K562 (cell line): ENCODE results near the gene DPEP2NB. TPM values are rescaled to one million over a fixed set of nuclear protein-coding genes. Genes with fewer than 3 reads are reported as not detected.

Experiments used
- AFF1 ChIP-seq, 2 experiments: fragments of 450-650 bp; IDR thresholded peaks; 2 replicates each; pipeline ENCODE4 v1.6.1; 2018; ENCODE audit warnings: mild to moderate bottlenecking in 2 of 2, low read depth in 1 of 2; ENCODE audit not compliant: partially characterized antibody in 2 of 2
- ATF3 ChIP-seq, 2 experiments: fragments of 450-650 bp in 1 of 2; sonication (generic) in 1 of 2; formaldehyde crosslinking in 1 of 2; IDR thresholded peaks in 1 of 2; conservative IDR thresholded peaks in 1 of 2; 2 replicates each; pipeline versions ENCODE4 v1.6.1 to v1.8.1; 2016 to 2023; ENCODE audit warnings: mild to moderate bottlenecking in 2 of 2, moderate library complexity in 2 of 2, inconsistent platforms in 1 of 2, missing genetic modification reagents in 1 of 2
- CBFB ChIP-seq: sonication (generic); formaldehyde crosslinking; IDR thresholded peaks from 2 replicates; pipeline ENCODE4 v1.4.0; 2020; ENCODE audit warnings: mild to moderate bottlenecking, missing genetic modification reagents
- CC2D1A ChIP-seq: fragments of 450-650 bp; IDR thresholded peaks from 2 replicates; pipeline ENCODE4 v1.6.1; 2017; ENCODE audit warnings: mild to moderate bottlenecking
- CEBPG ChIP-seq, 3 experiments: fragments of 200-800 bp in 1 of 3; sonication (Bioruptor generic) in 1 of 3; sonication (generic) in 1 of 3; formaldehyde crosslinking in 1 of 3; IDR thresholded peaks in 2 of 3; conservative IDR thresholded peaks in 1 of 3; 2 replicates each; pipeline versions ENCODE4 v1.6.1 to v1.8.0; 2016 to 2022; ENCODE audit warnings: missing compliant biosample characterization in 2 of 3, missing genetic modification characterization in 2 of 3, mild to moderate bottlenecking in 1 of 3, missing genetic modification reagents in 1 of 3
- ETS1 ChIP-seq: conservative IDR thresholded peaks from 2 replicates; pipeline ENCODE4 v1.6.1; 2011; ENCODE audit warnings: low read depth, mild to moderate bottlenecking, low read length; ENCODE audit not compliant: control insufficient read depth
- FUS ChIP-seq: fragments of 200-400 bp; formaldehyde crosslinking; optimal IDR thresholded peaks from 2 replicates; pipeline ENCODE3; 2017; ENCODE audit warnings: low read depth, low read length
- HES1 ChIP-seq: fragments of 450-650 bp; IDR thresholded peaks from 2 replicates; pipeline ENCODE4 v1.6.1; 2016; ENCODE audit warnings: low read depth, mild to moderate bottlenecking, moderate library complexity
- HMGXB4 ChIP-seq: sonication (generic); formaldehyde crosslinking; IDR thresholded peaks from 2 replicates; pipeline ENCODE4 v1.8.1; 2023; ENCODE audit warnings: mild to moderate bottlenecking, missing genetic modification reagents
- POLR2G ChIP-seq: fragments of 200-400 bp; formaldehyde crosslinking; IDR thresholded peaks from 2 replicates; pipeline ENCODE4 v1.6.1; 2017; ENCODE audit warnings: low read depth, mild to moderate bottlenecking, antibody characterized with exemption, low read length, moderate library complexity
- RHOXF2B ChIP-seq: fragments of 250-450 bp; sonication (Bioruptor Pico); conservative IDR thresholded peaks from 2 replicates; pipeline ENCODE4 v1.5.1; 2021
- TFAP4 ChIP-seq: sonication (generic); formaldehyde crosslinking; IDR thresholded peaks from 2 replicates; pipeline ENCODE4 v1.8.0; 2022; ENCODE audit warnings: missing genetic modification reagents, mild to moderate bottlenecking, moderate library complexity, borderline replicate concordance
- polyA plus RNA-seq, 8 experiments: library from polyadenylated mRNA; depleted of rRNA in 4 of 8; stranded (reverse) in 5 of 8; unstranded in 3 of 8; fragments of >200 nt; fragmentation: Nextera tagmentation in 2 of 8; fragmentation: Illumina TruSeq in 1 of 8; extraction: Ambion mirVana in 2 of 8; extraction: Trizol in 1 of 8; gene quantifications; 2 replicates each; pipeline versions ENCODE4 v1.2.1 to v1.2.3, GENCODE V29; 2011 to 2014; ENCODE audit warnings: inconsistent platforms in 1 of 8, missing spikeins in 1 of 8
- total RNA-seq, 7 experiments: library from RNA; depleted of rRNA in 6 of 7; stranded (reverse); fragments of >200 nt in 6 of 7; fragmentation: Illumina TruSeq in 2 of 7; extraction: Trizol in 2 of 7; gene quantifications; 2 replicates each; pipeline versions ENCODE4 v1.2.1 to v1.2.3, GENCODE V29; 2011 to 2021; ENCODE audit warnings: low replicate concordance in 1 of 7

The DPEP2NB gene
- total and polyA plus RNA-seq, 9 of the 15 experiments (the other 6 are each of a cell fraction or from before 2014, with no cell fraction given) = not detected

GRCh38 chr16:67993207-67994039, 22.3 kb downstream of the DPEP2NB start (continued):
- TF ChIP-seq CBFB (no peak), POLR2G (peak; percentile 85), AFF1 (IDR thresholded peaks at IDR 0.05; ENCODE audit: low read depth in 1 of 2, partially characterized antibody in 2 of 2) (peak; percentile 20 to 57), CEBPG (CRISPR knock-in tag; IDR thresholded peaks at IDR 0.05) (no peak), CEBPG (tag; conservative IDR thresholded peaks at IDR 0.05 in 1 of 2, IDR thresholded peaks at IDR 0.05 in 1 of 2) (no peak), TFAP4 (CRISPR knock-in tag) (peak; percentile 89; the same call in 1 of the 2 replicates), RHOXF2B (CRISPR knock-in tag) (no peak), ATF3 (IDR thresholded peaks at IDR 0.05) (peak; percentile 57; the same call in 1 of the 2 replicates), ATF3 (CRISPR knock-in tag; conservative IDR thresholded peaks at IDR 0.05) (peak; percentile 71), FUS (peak; percentile 72), HMGXB4 (peak; percentile 57; the same call in 1 of the 2 replicates), HES1 (no peak), ETS1 (peak; percentile 58), CC2D1A (peak; percentile 79)
